Stimulated activated naive CD4-positive, alpha-beta T cell (primary cell): Measurements from ENCODE around the gene CD180.

Experiments used
- DNase-seq, 6 experiments: peaks; one replicate each; lab custom pipeline; 2025; lab: John Stamatoyannopoulos, UW

Gene CD180

DNA sequence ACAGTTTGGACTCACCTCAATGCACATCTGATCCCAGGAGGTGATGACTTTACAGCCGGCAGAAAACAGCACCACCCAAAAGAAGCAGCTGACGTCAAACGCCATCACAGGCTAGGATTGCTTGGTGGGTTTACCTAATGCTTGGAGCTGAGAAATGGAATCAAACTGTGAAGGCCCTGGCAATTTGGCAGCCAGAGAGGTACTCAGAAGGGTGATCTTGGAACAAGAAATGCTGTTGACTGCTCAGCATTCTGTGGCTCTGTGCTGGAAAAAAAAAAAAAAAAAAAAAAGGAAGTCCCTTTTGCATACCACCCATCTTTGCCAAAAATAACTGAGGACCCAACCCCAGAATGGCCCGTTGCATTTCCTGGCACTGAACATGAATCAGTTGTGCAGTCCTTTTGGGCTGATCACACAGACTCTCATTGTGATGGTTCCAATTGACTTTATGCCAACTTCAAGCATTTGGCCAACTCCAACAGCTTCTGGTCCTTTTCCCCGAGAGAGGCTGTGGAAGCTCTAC lies at the start of gene CD180:
CD180 (minus strand) TSS at position 263 of the 523 bp plus-strand sequence; CDS start at position 105, 158 bp downstream.
- DNase-seq = no peak

DNA sequence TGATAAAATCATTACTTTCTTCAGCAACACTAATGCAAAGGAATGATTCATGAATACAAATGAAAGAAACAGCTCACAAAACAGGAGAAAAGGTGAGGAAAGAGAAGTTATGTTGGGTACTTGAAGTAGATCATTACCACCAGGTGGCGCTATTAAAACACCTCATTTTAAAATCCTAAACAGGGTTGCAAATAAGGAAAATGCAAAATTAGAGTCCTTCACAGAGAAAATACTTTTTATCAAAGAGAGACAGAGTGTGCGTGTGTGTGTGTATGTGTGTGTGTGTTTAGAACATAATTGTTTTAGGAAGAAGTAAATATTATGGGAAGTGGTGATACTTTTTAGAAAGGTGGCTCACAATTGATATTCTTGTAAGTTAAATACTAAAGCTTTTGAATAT lies 49.5 kb upstream of the CD180 start:
- peak in 3 of 6 experiments; percentile 33 to 77 (median 68) for DNase-seq

DNA sequence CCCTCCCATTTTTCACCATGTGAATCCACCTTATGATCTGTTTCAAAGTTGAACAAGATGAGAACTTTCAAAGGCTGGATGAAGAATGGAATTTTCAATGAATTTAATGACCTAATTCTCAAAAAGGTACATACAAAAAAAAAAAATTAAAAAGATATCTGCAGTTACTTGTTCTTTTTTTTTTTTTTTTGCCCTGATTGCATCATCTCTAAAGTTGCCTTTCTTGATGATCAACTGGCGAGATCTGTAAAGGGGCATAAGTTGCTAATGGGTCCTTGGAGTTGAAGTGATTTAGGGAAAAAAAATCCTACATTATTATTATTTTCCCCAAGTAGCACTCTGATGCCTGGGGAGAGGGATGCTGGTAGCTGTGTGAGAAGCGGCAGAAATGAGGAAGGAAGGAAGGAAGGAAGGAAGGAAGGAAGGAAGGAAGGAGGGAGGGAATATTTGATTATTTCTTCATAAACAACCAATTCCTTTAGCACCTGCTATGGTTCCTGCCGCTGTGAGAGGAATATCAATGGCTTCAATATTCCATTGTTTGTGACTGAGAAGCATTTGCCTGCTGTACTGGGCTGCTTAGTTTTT lies 48.8 kb upstream of the CD180 start:
- DNase-seq = no peak

DNA sequence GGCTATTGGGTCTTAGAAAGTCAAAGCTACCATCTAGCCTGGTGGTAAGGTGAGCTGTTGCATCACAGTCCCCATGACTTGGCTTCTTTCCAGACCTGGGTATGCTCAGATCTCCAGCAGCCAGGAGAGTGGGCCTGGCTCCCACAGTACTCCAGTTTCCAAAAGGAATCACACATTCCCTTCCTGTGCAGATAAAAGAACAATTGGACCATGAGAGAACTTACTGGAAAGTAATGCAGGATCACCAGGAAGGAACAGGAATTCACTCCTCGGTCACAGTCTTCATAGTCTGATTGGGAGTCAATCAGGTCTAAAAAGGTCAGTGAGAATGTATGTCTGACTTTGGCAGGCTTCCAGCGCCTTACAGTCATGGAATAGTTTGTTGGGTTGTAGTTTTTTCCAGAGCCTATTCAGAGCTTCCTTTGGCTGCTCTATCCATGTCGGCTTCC lies 47.8 kb upstream of the CD180 start:
- DNase-seq = no peak

DNA sequence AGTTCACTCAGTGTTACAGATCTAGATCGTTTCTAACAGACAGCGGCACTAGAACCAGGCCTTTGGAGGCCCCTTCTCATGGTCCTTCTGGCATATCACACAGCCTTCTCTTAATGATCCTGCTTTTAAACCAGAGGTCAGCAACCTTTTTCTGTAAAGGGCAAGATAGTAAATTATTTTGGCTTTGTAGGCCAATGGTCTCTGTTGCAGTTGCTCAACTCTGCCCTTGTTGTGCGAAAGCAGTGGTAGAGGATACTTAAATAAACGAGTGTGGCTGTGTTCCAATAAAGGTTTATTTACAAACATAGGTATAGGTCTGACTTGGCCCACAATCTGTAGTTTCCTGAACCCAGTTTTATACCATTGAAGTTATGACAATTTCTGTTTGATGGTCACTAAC lies 47.3 kb upstream of the CD180 start:
- no peak for DNase-seq

DNA sequence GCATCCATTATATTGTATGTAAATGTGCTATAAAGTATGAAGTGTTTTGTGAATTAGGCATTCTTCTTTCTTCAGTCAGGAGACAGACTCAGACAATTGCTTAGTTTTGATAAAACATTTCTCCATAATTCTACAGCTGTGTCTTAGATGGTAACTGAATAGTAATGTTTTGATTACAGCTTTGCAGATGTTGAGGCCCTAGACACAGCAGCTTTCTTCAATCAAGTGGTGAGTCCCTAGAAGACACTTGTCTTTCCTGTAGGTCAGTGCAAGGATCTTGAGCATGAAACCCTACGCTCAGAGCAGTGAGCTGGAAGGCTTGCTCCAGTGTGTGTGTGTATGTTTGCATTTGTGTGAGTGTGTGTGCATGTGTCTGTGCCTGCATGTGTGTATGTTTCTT lies 46.8 kb upstream of the CD180 start:
- DNase-seq = no peak

DNA sequence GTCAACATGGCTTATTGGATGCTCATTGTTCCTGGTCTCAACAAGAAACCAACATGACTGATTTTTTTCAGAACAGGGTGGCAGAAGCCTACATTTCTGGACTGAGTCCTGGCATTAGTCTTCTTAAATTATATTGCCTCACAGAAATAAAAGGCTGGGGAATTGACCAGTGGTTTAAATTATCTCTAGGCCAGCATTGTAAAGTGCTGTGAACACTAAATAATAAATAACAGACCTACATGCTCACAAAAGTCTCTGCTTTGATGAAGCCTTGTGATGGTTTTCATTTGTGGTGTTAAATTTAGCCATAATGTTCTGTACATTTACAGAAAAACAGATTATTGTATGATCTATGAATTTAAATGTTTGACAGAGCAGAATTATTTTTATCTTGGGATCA lies 44.7 kb upstream of the CD180 start:
- no peak for DNase-seq

DNA sequence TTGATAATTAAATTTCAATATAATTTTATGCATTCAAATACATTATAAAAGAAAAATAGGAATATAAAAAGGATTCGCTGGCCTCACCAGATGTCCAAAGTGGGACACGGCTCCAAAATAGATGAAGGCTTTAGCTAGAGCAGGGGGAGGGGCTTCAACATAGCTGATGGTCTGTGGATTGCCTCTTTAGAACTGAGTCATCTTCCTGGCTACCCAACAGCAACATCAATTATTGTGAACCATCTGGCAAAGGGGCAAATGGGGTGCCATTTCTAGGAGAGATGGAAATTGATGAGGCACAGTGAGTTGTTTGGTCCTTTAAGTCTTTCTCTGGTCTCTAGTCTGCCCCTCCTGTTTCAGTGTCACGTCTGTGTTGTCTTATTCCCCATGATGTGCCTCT lies 44.2 kb upstream of the CD180 start:
- DNase-seq = no peak

DNA sequence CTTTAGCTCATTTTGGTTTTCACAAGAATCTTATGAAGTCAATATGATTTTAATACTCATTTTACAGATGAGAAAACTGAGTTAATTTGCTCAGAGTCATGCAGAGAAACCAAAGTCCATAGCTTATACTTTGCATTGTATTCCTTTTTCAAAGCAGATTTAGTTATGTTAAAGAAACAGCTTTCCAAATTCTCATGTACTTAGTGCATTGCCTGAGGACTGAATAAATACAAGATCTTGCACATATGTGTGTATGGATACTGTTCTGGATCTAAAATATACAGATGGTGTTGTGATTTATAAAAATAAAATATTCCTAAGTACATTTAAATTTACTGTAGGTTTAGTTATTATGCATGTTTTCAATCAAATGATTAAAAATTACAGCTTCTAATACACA lies 43.5 kb upstream of the CD180 start:
- no peak for DNase-seq

DNA sequence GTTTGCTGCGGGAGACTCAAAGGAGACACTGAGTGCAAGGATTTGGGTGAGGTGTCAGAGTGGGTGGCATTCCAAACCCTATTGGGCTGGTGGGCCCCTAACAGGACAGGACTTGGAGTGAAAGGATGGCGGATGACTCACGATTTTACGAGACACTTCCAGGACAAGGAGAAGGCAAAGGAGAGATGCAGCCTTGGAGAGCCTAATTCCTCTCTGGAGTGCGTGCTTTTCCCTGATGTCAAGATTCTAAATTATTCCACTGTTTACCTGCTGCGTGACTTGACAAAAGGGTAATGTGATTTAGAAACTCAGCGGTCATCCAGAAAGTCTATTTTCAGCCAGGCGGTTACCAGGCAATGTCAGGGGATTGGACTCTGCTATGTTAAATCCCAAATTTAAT lies 41.6 kb upstream of the CD180 start:
- DNase-seq = no peak

DNA sequence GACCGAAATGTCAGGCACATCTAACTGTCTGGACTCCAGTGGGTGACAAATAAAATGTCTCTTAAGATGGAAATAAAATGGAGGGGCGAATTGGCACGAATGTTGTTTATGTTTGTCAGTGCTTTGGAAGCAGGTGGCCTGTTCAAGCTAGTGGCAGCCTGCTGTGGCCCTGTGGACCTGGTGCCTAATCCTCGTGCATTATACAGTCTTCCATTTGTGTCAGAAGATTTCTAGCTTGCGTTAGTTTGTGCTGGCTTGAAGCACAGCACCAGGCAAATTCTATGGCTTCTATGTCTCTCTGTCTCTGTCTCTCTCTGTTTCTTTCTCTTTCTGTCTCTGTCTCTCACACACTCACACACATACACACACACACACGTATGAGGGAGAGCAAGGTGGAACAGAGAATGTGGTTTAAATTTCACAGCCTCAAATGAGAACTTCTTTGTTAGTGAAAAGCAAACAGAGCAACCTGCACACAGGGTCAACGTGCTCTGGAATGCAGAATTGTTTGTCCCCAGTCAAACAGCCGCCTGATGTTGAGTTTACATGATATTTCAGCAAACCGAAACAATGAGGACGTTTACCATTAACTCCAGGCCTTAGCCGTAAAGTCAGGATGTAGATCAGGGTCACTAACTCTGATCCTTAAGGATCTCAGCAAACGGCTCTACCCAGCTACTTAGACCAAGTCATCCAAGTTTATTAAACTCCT lies 39.0 kb upstream of the CD180 start:
- DNase-seq = no peak

DNA sequence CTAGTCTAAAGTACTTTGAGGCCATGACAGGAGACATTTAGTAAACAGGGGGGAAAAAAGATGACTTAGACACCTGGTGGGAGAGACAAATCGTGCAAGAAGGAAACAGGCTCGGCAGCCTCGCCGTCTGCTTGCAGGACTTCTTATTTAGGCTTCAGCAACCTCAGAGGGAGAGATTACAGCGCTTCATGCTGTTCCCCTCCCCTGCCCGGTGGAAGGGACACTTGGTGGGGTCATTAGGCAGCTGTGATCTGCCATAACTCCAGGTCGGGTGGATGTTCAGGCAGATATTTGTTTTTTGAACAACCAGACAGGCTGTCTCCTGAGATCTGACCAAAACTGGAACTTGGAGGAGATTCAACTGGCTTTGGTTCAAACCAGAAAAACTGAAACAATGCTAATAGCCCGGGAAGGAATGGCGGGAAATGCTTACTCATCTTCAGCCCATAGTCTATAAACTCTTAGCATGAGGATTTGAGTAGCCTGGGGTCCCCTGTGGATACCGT lies 38.1 kb upstream of the CD180 start:
- no peak for DNase-seq

DNA sequence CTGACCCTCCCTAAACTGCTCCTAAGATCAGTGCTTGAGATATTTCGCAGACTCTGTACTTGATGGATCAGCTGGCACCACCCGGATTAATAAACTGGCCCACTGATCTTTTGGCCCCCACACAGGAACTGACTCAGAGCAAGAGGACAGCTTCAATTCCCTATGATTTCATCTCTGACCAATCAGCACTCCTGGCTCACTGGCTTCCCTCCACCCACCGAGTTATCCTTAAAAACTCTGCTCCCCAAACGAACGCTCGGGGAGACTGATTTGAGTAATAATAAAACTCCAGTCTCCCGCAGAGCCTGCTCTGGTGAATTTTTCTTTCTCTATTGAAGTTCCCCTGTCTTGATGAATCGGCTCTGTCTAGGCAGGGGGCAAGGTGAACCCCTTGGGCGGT lies 36.5 kb upstream of the CD180 start:
- DNase-seq = no peak

DNA sequence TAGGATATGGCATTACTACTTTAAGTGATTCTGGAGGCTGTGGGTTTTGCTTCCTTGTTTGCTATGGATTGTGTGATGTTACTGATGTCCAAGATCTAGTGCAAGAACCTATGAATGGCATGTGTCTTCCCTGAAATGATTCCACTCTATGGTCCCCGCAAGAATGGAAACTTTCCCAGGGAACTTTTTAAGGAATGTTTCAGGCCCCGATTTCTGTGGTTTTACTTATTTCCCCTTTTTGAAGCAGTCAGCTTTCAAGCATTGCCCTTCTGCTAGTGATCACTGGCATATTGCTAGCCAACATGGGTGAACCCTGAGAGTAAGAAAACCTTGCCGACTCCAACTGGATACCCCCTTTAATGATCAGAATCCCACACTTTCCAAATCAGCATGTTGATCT lies 26.6 kb upstream of the CD180 start:
- no peak for DNase-seq

DNA sequence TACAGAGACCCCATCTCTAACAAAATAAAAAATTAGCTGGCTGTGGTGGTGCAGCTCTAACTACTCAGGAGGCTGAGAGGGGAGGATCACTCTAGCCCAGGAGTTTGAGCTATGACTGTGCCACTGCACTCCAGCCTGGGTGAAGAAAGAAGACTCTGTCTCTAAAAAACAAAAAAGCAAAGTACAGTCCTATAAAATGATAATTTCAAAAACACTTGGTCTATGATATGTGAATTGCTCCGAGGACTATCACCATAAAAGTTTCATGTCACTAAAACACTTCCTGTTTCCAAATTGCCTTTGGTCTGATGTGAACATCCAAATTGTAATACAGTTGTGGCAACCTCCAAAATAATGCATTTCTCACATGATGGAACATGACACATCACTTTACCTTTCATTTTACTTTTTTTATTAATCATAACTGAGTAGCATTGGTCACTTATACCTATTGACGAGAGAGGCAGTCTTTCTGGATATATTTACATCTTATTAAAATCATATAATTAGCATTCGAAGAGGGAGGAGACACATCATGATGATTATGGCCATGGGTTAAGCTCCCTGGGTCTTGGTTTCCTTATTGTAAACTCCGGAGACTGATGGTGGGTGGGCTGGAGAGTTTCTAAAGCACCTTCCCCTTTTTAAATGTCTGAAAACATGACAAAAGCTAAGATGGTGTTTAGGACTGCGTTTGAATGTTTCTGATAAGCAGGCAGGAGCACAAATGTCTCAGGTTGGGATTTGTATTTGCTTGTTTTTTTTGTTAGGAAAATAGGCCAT lies 25.8 kb upstream of the CD180 start:
- DNase-seq = no peak

DNA sequence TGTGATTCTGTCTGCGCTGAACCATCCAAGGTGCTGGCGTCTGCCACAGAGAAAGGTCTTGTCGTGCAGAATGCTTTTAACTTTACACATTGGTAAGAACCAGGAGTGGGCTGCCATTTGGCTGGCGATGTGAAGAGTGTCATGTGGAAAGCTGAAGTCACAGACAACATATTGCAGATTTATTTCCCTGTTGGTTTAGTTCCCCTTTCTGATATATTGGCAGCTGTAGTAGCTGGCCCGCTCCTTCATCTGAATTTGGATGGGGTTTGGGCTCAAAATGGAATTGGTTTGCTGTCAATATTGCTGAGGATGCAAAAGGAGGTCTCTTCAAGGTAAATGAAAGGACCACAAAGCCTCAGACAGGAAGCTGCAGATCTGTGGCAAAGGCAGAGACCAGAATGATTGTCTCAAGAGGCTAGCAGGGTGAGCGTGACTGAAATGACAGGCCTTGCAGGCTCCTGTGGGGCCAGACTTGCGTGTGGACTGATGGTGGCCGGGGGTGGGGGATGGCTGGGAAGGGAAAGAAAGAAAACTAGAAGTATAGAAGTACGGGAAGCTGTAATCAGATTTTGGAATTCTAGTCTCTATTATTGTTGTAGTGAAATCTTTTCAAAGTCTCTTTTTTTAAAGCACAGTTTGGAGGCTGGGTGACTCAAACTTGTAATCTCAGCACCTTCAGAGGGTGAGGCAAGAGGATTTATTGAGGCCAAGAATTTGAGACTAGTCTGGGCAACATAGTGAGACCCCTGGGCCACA lies 25.1 kb upstream of the CD180 start:
- DNase-seq = peak in 4 of 6 experiments; percentile 6 to 38 (median 25)

DNA sequence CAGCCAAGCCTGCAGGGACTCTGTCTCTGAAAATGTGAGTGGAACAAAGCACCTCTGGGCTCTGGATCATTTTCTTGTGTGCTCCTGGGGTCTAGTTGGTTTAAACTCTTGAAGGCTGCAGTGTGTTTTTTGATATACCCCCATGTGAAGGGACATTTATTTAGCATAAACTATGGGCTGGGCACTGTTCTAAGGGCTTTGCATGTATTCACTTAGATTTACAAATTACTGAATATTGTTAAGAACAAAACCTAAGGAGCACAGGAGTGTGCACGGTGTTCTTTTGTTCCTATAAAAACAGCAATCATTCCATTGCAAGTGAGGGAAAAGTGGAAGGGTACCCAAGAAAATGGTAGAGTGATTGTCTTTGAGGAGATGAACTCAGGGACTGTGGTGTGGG lies 20.0 kb upstream of the CD180 start:
- DNase-seq = no peak

DNA sequence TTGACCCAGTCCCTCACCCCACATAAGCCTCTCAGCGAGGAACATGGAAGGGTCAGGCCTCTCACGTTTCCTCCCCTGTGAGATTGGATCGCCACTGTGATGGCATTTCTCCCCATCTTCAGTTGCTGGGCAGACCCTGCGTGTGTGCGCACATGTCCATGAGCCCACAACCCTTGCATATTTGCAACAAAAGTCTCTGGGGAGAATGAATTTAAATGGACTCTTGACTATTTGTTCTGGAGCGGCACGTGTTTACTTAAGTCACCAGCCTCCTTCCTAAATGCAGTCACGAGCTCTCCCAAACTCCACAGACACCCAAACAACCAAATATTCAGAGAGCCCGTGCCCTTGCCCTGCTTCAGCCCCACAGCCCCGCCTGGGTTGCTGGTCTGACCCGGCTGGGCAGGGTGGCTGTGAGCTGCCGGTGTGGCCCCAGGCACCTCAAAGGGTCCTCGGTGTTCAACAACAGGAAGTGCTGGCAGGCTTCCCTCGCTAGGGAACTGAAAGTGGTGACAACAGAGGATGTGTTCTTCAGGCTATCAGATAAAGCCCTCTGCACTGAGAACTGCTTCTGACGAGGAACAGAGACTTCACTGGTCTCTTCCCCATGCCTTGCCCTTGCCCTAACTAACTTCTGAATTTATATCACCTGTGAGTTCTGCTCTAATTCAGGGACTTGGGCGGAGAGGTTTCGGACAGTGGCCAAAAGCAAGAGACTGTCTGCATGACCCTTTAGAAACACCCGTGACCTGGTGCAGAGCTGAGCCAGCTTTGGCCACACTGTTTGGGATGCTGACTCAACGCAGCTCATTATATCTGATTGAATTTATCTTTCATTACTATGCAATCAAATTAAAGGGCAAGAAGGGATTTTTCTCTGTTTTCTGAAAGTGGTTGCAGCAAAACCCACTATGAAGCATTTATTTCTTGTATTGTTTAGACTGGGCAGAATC lies 19.2 kb upstream of the CD180 start:
- peak; percentile 40 to 82 (median 59) for DNase-seq

DNA sequence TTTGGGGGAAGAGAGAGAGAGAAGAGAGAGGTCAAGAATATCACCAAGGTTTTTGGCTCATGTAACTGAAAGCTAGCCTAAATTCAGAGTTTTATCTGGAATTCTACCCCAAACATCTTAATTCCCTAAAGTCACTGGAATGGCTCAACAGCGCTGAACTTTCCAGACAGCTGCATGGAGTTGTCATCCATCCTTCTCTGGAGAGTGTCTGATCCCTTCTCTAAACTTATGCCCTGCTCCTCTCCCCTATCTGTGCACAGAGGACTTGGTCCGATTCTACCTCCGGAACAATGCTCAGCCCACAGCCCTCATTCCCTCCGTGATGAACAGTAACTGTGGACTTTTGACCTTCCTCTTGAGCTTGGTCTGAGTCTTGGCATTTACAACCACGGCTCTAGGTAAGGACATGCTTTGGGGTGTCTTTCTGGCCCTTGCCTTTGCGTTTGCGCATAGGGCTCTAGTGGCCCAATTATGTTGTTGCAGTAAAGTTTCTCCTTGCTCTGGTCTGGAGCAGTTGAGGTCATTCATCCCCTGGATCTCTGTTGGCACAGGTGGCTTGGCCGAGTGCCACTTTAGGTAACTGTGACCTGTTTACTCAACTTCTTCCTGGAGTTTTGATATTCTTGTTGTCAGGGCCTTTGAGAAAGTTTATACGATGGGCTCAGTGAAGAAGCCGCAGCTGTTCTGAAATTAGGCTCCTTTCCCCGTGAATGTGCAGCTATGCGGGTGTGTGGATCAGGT lies 18.3 kb upstream of the CD180 start:
- peak in 1 of 6 experiments; percentile 44 for DNase-seq

DNA sequence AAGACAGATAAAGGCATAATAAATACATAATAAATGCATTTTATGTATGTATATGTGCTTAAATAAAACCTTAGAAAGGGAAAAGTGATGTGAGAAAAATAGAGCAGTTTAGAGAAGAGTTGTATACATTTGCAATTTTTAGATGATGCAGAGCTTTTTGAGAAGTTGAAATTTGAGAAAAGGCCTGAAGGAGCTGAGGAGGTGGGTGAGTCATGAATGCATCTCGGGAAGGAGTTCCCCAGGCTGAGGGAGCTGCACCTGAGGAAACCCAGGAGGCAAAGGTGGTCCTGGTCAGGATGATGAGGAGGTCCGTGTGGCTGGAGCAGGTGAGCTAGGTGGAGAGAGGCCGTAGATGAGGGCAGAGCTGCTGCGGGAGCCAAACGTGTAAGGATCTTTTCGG lies 17.4 kb upstream of the CD180 start:
- no peak for DNase-seq
